Heart right ventricle (tissue), 16 donors: ENCODE results near the gene NAV3. TPM values are rescaled to one million over a fixed set of nuclear protein-coding genes. Genes with fewer than 3 reads are reported as not detected.

Experiments used
- ATAC-seq, 8 donors: fragments of 200-7000 bp; cut with Tn5 transposase; one replicate each; pipeline ENCODE4 v1.9.1; 2020; ENCODE audit warnings: mild to moderate bottlenecking in 8 of 8, moderate library complexity in 8 of 8, moderate number of reproducible peaks in 1 of 8
- DNase-seq, 2 donors: peaks; one replicate each; pipeline ENCODE4 v3.0.0-alpha.2; 2020
- H3K27ac ChIP-seq, 10 donors: fragments of 200-600 bp; sonication (generic) in 2 of 10; one replicate each; pipeline versions ENCODE4 v1.5.0 to v1.8.0; 2020 to 2022; ENCODE audit warnings: mild to moderate bottlenecking in 3 of 10
- H3K27me3 ChIP-seq, 7 donors: fragments of 200-600 bp; one replicate each; pipeline ENCODE4 v1.8.0; 2021 to 2022; ENCODE audit warnings: mild to moderate bottlenecking in 2 of 7
- H3K36me3 ChIP-seq, 9 donors: fragments of 200-600 bp; sonication (generic) in 1 of 9; one replicate each; pipeline versions ENCODE4 v1.5.0 to v1.8.0; 2020 to 2022; ENCODE audit warnings: mild to moderate bottlenecking in 2 of 9
- H3K4me1 ChIP-seq, 9 donors: fragments of 200-600 bp; sonication (generic) in 1 of 9; one replicate each; pipeline versions ENCODE4 v1.5.0 to v1.8.0; 2020 to 2022; ENCODE audit warnings: mild to moderate bottlenecking in 4 of 9
- H3K4me3 ChIP-seq, 10 donors: fragments of 200-600 bp; sonication (generic) in 2 of 10; one replicate each; pipeline versions ENCODE4 v1.5.0 to v1.8.0; 2020 to 2022; ENCODE audit warnings: mild to moderate bottlenecking in 7 of 10, moderate library complexity in 2 of 10
- H3K9me3 ChIP-seq, 11 donors: fragments of 200-600 bp in 10 of 11; sonication (generic) in 2 of 11; one replicate each; pipeline versions ENCODE4 v1.5.0 to v1.8.0; 2013 to 2022; ENCODE audit warnings: mild to moderate bottlenecking in 2 of 11, control low read depth in 1 of 11, moderate library complexity in 1 of 11
- WGBS, 2 donors: extraction: QIAGEN DNeasy Blood & Tissue Kit; methylation state at CpG; one replicate each; pipeline ENCODE4 v1.1.7; 2013; ENCODE audit warnings: inconsistent platforms in 1 of 2; 5-methylcytosine and 5-hydroxymethylcytosine counted together
- intact Hi-C, 10 donors: fragments of 100-400 bp; cut with DNase I; formaldehyde crosslinking; loops; one replicate each; pipeline versions ENCODE4 v1.11.1 to v1.14.2; 2022
- polyA plus RNA-seq, 2 donors: library from polyadenylated mRNA; stranded (reverse); fragments of 200-250 nt; gene quantifications; one replicate each; pipeline ENCODE4 v1.2.3, GENCODE V29; 2013
- total RNA-seq, 10 donors: library from RNA; stranded (reverse); fragmentation: NEBNext Ultra II Directional in 3 of 10; extraction: Animal tissue kit (Norgen Biotek cat#: 25700) in 3 of 10; gene quantifications; one replicate each; pipeline versions ENCODE4 v1.2.1 to v1.2.4, GENCODE V29; 2021 to 2023
- TF ChIP-seq, protein P1 (sequence below), 9 donors: fragments of 200-600 bp; sonication (generic) in 2 of 9; IDR thresholded peaks; one replicate each; pipeline versions ENCODE4 v1.5.0 to v1.8.0; 2021 to 2022; ENCODE audit warnings: antibody characterized with exemption in 9 of 9, mild to moderate bottlenecking in 5 of 9, moderate library complexity in 1 of 9
- donor health status: Arrhythmogenic right ventricular cardiomyopathy.
- donor health status: ischemic (EF 13 %, LVEDD 7.1; RV severe dilation, severe dysfunction).
- donor health status: healthy with polysubstance abuse.
- donor health status: DM: no; HTN: yes; CAD: no.
- donor health status: DM: no; HTN: no; CAD: no.
- donor health status: ischemic (EF 25% LVEDD 6.9; RV normal size, moderate dysfunction).
- donor health status: ischemic (EF 25% LVEDD 5.7; RV mildly dilated, moderate dysfunction).
- donor health status: healthy.
- donor health status: DM: yes; HTN: yes; CAD: no.
- donor health status: Ischemic cardiomyopathy.
- donor health status: ischemic (EF 35%, LVEDD 5.7; RV mildly dilated, moderate dysfunction).
- donor health status: nonischemic (EF 11% LVEDD 7.7; RV severe dilation, severe dysfunction).
- donor health status: DM: yes; HTN: yes; CAD: no.
- donor health status: PGD.
- donor health status: ischemic (EF 29% LVEDD 5.4; RV normal size, mild dysfunction).
- donor health status: nonischemic (EF 23%, LVEDD 6.1; RV moderate dilation, normal function).

The NAV3 gene
- total and polyA plus RNA-seq, 12 donors, result 0.91 to 7.6 (median 4.6) TPM

DNA sequence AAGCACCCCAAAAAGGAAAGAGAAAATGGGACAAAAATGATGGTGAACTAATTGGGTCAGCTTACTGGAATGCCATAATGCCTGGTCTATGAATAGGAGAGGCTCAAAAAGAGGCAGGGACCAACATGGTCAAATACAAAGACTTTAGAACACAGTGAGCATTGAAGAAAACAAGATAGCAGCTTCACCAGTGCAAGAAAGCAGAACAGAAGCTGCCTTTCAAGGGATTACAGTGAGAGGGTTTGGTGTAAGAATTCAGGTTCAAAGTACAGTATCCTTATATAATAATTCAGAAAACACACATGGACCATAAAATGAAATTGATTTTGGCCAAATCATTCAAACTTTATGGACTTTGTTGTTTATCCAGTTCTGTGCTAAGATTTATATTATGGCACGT, 162.1 kb downstream of the NAV3 start:
- H3K27me3 ChIP-seq, result no peaks in the 10 kb centered on the region
- peaks cover 0 to 17% (median 0%) of the 10 kb centered on the region in 11 donors for H3K9me3 ChIP-seq
- H3K27ac ChIP-seq, result no peak overlapping the region
- intact Hi-C loops, result loop anchor here in 1 of 10 donors (10.0 kb wide), 1 partner anchor 132 kb away; no protein-coding TSS in a partner anchor
- no peak overlapping the region for H3K4me3 ChIP-seq
- DNase-seq (no peak), ATAC-seq (no peak)
- WGBS, 2 donors, result 93 to 96% methylated on average over 1 of the region's 1 CpG
- TF ChIP-seq, protein P1, sequence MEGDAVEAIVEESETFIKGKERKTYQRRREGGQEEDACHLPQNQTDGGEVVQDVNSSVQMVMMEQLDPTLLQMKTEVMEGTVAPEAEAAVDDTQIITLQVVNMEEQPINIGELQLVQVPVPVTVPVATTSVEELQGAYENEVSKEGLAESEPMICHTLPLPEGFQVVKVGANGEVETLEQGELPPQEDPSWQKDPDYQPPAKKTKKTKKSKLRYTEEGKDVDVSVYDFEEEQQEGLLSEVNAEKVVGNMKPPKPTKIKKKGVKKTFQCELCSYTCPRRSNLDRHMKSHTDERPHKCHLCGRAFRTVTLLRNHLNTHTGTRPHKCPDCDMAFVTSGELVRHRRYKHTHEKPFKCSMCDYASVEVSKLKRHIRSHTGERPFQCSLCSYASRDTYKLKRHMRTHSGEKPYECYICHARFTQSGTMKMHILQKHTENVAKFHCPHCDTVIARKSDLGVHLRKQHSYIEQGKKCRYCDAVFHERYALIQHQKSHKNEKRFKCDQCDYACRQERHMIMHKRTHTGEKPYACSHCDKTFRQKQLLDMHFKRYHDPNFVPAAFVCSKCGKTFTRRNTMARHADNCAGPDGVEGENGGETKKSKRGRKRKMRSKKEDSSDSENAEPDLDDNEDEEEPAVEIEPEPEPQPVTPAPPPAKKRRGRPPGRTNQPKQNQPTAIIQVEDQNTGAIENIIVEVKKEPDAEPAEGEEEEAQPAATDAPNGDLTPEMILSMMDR (IDR thresholded peaks at IDR 0.05), result no peak
- no peaks in the 10 kb centered on the region for H3K36me3 ChIP-seq
- H3K4me1 ChIP-seq, result no peaks in the 10 kb centered on the region

DNA sequence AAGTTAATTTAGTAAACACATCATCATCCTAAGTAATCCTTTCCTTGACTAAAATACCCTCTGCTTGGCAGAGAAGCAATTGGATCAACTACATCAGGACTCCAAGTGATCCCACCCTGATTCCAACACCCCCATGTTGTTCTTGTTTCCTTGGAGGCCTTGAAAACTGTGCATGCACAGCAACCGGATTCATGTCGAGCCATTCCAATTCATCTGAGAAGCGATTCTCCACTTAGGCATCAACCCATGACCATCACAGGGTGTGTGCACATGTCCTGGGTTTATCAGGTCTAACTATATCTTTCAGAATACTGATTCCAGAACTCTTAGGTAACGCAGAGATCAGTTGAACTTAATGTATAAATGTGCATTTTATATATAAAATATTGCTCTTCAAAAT, 163.0 kb downstream of the NAV3 start:
- Histone ChIP-seq H3K36me3 (no peaks in the 10 kb centered on the region), H3K9me3 (peaks cover 0 to 17% (median 0%) of the 10 kb centered on the region in 11 donors), H3K4me3 (no peak overlapping the region), H3K27ac (no peak overlapping the region), H3K27me3 (no peaks in the 10 kb centered on the region), H3K4me1 (no peaks in the 10 kb centered on the region)
- 69 to 75% methylated on average over 4 of the region's 4 CpGs for WGBS, 2 donors
- TF ChIP-seq, protein P1 (IDR thresholded peaks at IDR 0.05), result no peak
- ATAC-seq, result no peak
- no peak for DNase-seq
- intact Hi-C loops, result loop anchor here in 1 of 10 donors (10.0 kb wide), 1 partner anchor 131 kb away; no protein-coding TSS in a partner anchor

DNA sequence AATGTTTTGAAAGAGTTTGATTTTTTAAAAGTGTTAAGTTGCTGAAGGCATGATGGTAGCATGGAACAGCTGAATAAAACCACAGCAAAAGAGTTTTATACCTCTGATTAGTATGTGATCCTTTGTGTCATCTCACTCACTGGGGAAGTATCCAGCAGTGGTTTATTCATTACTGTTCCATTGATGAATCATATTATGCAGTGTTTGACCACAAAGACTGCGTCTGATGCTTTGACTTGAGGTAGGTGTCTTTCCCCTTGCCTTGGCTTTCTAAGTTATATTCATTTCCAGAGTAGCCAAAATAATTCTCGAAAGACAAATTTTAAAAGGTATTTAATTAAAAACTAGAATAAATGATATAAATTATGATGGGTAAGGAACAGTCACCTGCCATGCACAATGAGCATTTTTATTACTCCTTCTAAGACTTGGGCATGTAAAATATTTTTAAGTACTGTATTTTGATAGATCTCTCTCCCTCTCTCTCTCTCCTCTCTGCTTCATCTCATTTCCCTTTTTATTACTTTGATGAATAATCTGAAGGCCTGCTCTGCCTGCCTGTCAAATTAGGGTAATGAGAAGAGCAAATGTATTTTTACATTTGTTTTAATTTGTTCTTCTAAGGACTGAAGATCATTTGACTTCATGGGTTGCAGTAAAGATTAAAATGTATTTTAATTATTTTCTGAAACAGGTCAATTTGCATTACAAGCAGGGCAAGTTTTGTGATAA, 164.9 kb downstream of the NAV3 start:
- Histone ChIP-seq H3K4me3 (no peak overlapping the region), H3K27ac (no peak overlapping the region), H3K4me1 (peaks cover 0 to 8% (median 0%) of the 10 kb centered on the region in 9 donors), H3K36me3 (no peaks in the 10 kb centered on the region), H3K27me3 (no peaks in the 10 kb centered on the region), H3K9me3 (peaks cover 0 to 5% (median 0%) of the 10 kb centered on the region in 11 donors)
- no peak for DNase-seq
- intact Hi-C loops, result loop anchor here in 3 of 10 donors (5.0 to 10.0 kb wide), 3 partner anchors 122 to 129 kb away; no protein-coding TSS in a partner anchor
- TF ChIP-seq, protein P1 (IDR thresholded peaks at IDR 0.05), result no peak
- 90 to 98% methylated on average over 2 of the region's 2 CpGs for WGBS, 2 donors
- ATAC-seq, result no peak

DNA sequence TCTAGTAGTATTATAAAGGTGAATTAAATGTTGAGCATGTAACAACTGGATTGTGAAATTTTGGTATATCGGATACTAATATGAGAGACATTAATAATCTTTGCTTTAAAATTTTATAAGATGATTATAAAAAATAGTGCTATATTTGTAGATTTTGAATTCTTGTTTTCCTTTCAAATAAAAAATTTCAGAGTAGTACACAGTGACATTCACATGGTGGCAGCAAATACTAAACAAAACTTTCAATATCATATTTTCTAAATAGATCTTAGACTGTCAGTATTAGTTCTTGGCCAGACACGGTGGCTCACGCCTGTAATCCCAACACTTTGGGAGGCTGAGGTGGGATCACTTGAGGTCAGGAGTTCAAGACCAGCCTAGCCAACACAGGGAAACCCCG, 166.0 kb downstream of the NAV3 start:
- Histone ChIP-seq H3K27ac (no peak overlapping the region), H3K27me3 (no peaks in the 10 kb centered on the region), H3K9me3 (no peaks in the 10 kb centered on the region), H3K4me3 (no peak overlapping the region), H3K36me3 (no peaks in the 10 kb centered on the region), H3K4me1 (peaks cover 0 to 8% (median 0%) of the 10 kb centered on the region in 9 donors)
- WGBS, 2 donors, result 74 to 87% methylated on average over 4 of the region's 4 CpGs
- ATAC-seq, result no peak
- TF ChIP-seq, protein P1 (IDR thresholded peaks at IDR 0.05), result no peak
- intact Hi-C loops, result loop anchor here in 3 of 10 donors (5.0 to 10.0 kb wide), 3 partner anchors 121 to 128 kb away; no protein-coding TSS in a partner anchor
- no peak for DNase-seq
